Measurements from ENCODE around the gene PRR18. TPM values are rescaled to one million over a fixed set of nuclear protein-coding genes. Genes with fewer than 3 reads are reported as not detected.

The PRR18 gene
- total and polyA plus RNA-seq, 9 of the 15 experiments (the other 6 are each of a cell fraction or from before 2014, with no cell fraction given) = not detected

DNA sequence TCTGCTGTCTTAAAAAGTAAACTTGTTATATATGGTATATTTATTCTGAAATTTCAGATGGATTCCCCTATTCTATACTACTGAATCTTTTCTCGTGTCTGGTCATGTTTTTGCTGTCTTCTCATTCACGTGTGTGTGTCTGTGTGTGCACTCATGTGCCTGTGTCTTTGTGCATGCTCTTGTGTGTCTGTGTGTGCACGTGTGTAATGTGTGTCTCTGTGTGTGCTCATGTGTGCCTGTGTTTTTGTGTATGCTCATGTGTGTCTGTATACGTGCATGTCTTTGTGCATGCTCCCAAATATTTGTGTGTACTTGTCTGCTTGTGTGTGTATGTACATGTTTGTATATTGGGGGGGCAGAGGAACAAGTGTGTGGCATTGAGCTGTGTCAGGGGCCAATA is 34.0 kb downstream of the PRR18 start:
- no peak for FAIRE-seq
- peaks cover 0 to 6% of the 10 kb centered on the region in 2 experiments; a peak in 1 of 5 replicates for H3K4me1 ChIP-seq (replicated peaks in 1 of 2; ENCODE audit: control insufficient read depth in 2 of 2, insufficient read depth in 2 of 2, low read length in 2 of 2)
- in situ Hi-C loops (cut with MboI) = loop anchor here (5.0 kb wide), 1 partner anchor 113 kb away; no protein-coding TSS in a partner anchor
- intact Hi-C loops (cut with micrococcal nuclease) = loop anchor here (5.0 to 10.0 kb wide), 3 partner anchors 387 to 501 kb away; no protein-coding TSS in a partner anchor
- no peaks in the 10 kb centered on the region for H3K36me3 ChIP-seq (ENCODE audit: control insufficient read depth, insufficient read depth, low read length)
- TF ChIP-seq NR1H2 (CRISPR knock-in tag; IDR thresholded peaks at IDR 0.05) (no peak), CHCHD3 (CRISPR knock-in tag; IDR thresholded peaks at IDR 0.05) (no peak), ESRRB (CRISPR knock-in tag; IDR thresholded peaks at IDR 0.05; ENCODE audit: borderline replicate concordance) (no peak), TCFL5 (CRISPR knock-in tag; conservative IDR thresholded peaks at IDR 0.05) (no peak), PURB (CRISPR knock-in tag; IDR thresholded peaks at IDR 0.05; ENCODE audit: low read depth) (no peak), ZNF253 (CRISPR knock-in tag; conservative IDR thresholded peaks at IDR 0.05) (no peak), SMARCA5 (IDR thresholded peaks at IDR 0.05) (no peak), ZNF586 (CRISPR knock-in tag; conservative IDR thresholded peaks at IDR 0.05) (no peak), NBN (IDR thresholded peaks at IDR 0.05; ENCODE audit: low read depth) (no peak), CTBP1 (IDR thresholded peaks at IDR 0.05; ENCODE audit: borderline replicate concordance) (no peak), RBM15 (IDR thresholded peaks at IDR 0.05; ENCODE audit: insufficient read depth, low read length) (no peak), TCF7L2 (IDR thresholded peaks at IDR 0.05; ENCODE audit: low read depth, low read length) (no peak), ZNF324 (CRISPR knock-in tag; IDR thresholded peaks at IDR 0.05) (no peak)
- TF ChIP-seq, protein P1, sequence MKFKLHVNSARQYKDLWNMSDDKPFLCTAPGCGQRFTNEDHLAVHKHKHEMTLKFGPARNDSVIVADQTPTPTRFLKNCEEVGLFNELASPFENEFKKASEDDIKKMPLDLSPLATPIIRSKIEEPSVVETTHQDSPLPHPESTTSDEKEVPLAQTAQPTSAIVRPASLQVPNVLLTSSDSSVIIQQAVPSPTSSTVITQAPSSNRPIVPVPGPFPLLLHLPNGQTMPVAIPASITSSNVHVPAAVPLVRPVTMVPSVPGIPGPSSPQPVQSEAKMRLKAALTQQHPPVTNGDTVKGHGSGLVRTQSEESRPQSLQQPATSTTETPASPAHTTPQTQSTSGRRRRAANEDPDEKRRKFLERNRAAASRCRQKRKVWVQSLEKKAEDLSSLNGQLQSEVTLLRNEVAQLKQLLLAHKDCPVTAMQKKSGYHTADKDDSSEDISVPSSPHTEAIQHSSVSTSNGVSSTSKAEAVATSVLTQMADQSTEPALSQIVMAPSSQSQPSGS (CRISPR knock-in tag; IDR thresholded peaks at IDR 0.05) = no peak
- TF ChIP-seq, protein P2, sequence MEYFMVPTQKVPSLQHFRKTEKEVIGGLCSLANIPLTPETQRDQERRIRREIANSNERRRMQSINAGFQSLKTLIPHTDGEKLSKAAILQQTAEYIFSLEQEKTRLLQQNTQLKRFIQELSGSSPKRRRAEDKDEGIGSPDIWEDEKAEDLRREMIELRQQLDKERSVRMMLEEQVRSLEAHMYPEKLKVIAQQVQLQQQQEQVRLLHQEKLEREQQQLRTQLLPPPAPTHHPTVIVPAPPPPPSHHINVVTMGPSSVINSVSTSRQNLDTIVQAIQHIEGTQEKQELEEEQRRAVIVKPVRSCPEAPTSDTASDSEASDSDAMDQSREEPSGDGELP (CRISPR knock-in tag; IDR thresholded peaks at IDR 0.05; ENCODE audit: borderline replicate concordance) = no peak
- H3K4me3 ChIP-seq = no peak overlapping the region
- DNase-seq (ENCODE audit: extremely low read depth in 1 of 4, low spot score in 3 of 4) = no peak
- 0% methylated on average over 4 of the region's 4 CpGs for WGBS (ENCODE audit: insufficient coverage, low coverage, missing lambda C conversion rate)
- no peaks in the 10 kb centered on the region for H3K79me2 ChIP-seq (ENCODE audit: control insufficient read depth, insufficient read depth, low read length)
- H3K27me3 ChIP-seq (ENCODE audit: control insufficient read depth in 2 of 2, insufficient read depth in 2 of 2, low read length in 2 of 2) = peaks cover 23 to 60% of the 10 kb centered on the region in 2 experiments
- ChIA-PET POLR2A (no interaction called here), CTCF (ENCODE audit: low intra/inter-chr PET ratio) (interaction anchor here (4.1 kb wide), 1 partner anchor 127 kb away, joined by 37 read pairs; no protein-coding TSS in a partner anchor)
- no peak overlapping the region for H3K4me2 ChIP-seq (ENCODE audit: insufficient read depth, low read length)
- no peak overlapping the region for H3K27ac ChIP-seq (ENCODE audit: extremely low read depth, low read depth, low read length)
- no peaks in the 10 kb centered on the region for H3K9me1 ChIP-seq (ENCODE audit: control insufficient read depth, insufficient read depth, low read length)
- no peak for ATAC-seq
- no peak overlapping the region for H3K9ac ChIP-seq (ENCODE audit: insufficient read depth in 1 of 2, low read depth in 2 of 2, low read length in 2 of 2)
- H4K20me1 ChIP-seq (replicated peaks; ENCODE audit: control insufficient read depth, insufficient read depth, low read length) = 0 out of 2 replicates have a peak, but pooled peaks cover 2% of the 10 kb centered on the region
- no peak overlapping the region for H2AFZ ChIP-seq (ENCODE audit: low read depth, low read length)
- no TSS peak for BruUV-seq (replicated peaks)
- no peaks in the 10 kb centered on the region for H3K9me3 ChIP-seq (replicated peaks; ENCODE audit: control insufficient read depth, insufficient read depth, low read depth, low read length)

Data from K562 (cell line).